Breast epithelium (tissue), 3 donors: Measurements from ENCODE around the gene MYCN.

Source experiments
- POLR2A ChIP-seq: fragments of 450-650 bp; IDR thresholded peaks from one replicate; pipeline ENCODE4 v1.6.1; 2016; ENCODE audit warnings: antibody characterized with exemption, mild to moderate bottlenecking, moderate library complexity
- TF ChIP-seq, protein P1 (sequence below), 3 donors: fragments of 450-650 bp; IDR thresholded peaks; one replicate each; pipeline ENCODE4 v1.5.1; 2016 to 2017; ENCODE audit warnings: antibody characterized with exemption in 3 of 3, mild to moderate bottlenecking in 3 of 3, moderate library complexity in 3 of 3

DNA sequence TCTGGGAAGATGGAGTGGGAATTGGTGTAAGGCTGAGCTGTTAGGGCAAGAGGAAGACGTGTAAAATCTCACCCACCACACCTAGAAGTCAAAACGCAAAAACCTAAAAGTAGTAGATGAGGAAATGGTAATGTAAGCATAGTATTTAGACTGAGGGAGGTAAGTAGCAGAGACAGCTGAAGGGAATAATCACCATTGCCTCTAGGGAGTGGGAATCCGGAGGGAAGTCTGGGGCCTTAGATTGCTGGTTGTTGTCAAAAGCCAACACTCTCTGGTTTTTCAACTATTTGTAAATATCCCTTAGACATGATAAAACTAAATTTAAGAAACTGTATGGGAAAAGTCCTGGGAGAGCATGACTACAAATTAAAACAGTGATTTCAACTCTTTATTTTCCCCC lies 28.7 kb upstream of the MYCN start:
- TF ChIP-seq, protein P1, sequence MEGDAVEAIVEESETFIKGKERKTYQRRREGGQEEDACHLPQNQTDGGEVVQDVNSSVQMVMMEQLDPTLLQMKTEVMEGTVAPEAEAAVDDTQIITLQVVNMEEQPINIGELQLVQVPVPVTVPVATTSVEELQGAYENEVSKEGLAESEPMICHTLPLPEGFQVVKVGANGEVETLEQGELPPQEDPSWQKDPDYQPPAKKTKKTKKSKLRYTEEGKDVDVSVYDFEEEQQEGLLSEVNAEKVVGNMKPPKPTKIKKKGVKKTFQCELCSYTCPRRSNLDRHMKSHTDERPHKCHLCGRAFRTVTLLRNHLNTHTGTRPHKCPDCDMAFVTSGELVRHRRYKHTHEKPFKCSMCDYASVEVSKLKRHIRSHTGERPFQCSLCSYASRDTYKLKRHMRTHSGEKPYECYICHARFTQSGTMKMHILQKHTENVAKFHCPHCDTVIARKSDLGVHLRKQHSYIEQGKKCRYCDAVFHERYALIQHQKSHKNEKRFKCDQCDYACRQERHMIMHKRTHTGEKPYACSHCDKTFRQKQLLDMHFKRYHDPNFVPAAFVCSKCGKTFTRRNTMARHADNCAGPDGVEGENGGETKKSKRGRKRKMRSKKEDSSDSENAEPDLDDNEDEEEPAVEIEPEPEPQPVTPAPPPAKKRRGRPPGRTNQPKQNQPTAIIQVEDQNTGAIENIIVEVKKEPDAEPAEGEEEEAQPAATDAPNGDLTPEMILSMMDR (IDR thresholded peaks at IDR 0.05) = no peak
- TF ChIP-seq POLR2A = no peak
